OCI-LY1 (cell line): ENCODE data around the gene PIF1.

Source experiments
- H2AFZ ChIP-seq: fragments of 200-600 bp; sonication (generic), shearing (Covaris generic); 2 replicates; pipeline ENCODE4 v1.6.0; 2014; ENCODE audit warnings: antibody characterized with exemption, mild to moderate bottlenecking, low read length
- H3F3A ChIP-seq: fragments of 200-600 bp; sonication (generic), shearing (Covaris generic); 2 replicates; pipeline ENCODE4 v1.6.0; 2014; ENCODE audit warnings: mild to moderate bottlenecking, antibody characterized with exemption, low read length, moderate library complexity; ENCODE audit not compliant: insufficient read depth
- H3K27ac ChIP-seq: fragments of 200-600 bp; sonication (generic); 2 replicates; pipeline ENCODE4 v1.5.1; 2014; ENCODE audit warnings: low read length, mixed run types, mild to moderate bottlenecking, low read depth; ENCODE audit not compliant: poor library complexity, severe bottlenecking
- H3K27me3 ChIP-seq: fragments of 200-600 bp; sonication (generic); 2 replicates; pipeline ENCODE4 v1.6.0; 2014; ENCODE audit warnings: antibody characterized with exemption, mild to moderate bottlenecking, low read length, moderate library complexity; ENCODE audit not compliant: insufficient read depth
- H3K36me3 ChIP-seq: fragments of 200-600 bp; sonication (generic); 2 replicates; pipeline ENCODE4 v1.6.1; 2014; ENCODE audit warnings: mild to moderate bottlenecking, antibody characterized with exemption, low read length, moderate library complexity, mixed read lengths; ENCODE audit not compliant: insufficient read depth
- H3K4me1 ChIP-seq: fragments of 200-600 bp; sonication (generic); 2 replicates; pipeline ENCODE4 v1.5.1; 2014; ENCODE audit warnings: mild to moderate bottlenecking, low read length, moderate library complexity; ENCODE audit not compliant: insufficient read depth, severe bottlenecking
- H3K4me2 ChIP-seq: fragments of 200-600 bp; sonication (generic), shearing (Covaris generic); 2 replicates; pipeline ENCODE4 v1.6.1; 2014; ENCODE audit warnings: low read length
- H3K4me3 ChIP-seq: fragments of 200-600 bp; sonication (generic); 2 replicates; pipeline ENCODE4 v1.5.1; 2014; ENCODE audit warnings: low read length, low read depth, mild to moderate bottlenecking, mixed read lengths; ENCODE audit not compliant: poor library complexity, severe bottlenecking
- H3K79me2 ChIP-seq: fragments of 200-600 bp; shearing (Covaris generic); 2 replicates; pipeline ENCODE4 v1.6.1; 2016; ENCODE audit warnings: mixed run types, low read length, mixed read lengths; ENCODE audit not compliant: insufficient read depth
- H3K9ac ChIP-seq: fragments of 200-600 bp; sonication (generic), shearing (Covaris generic); 2 replicates; pipeline ENCODE4 v1.6.1; 2014; ENCODE audit warnings: mild to moderate bottlenecking, low read length, mixed read lengths
- H3K9me2 ChIP-seq: fragments of 200-600 bp; sonication (generic), shearing (Covaris generic); 2 replicates; pipeline ENCODE4 v1.6.1; 2014; ENCODE audit warnings: low read depth, mild to moderate bottlenecking, low read length, mixed read lengths
- H3K9me3 ChIP-seq: fragments of 200-600 bp; shearing (Covaris generic); 2 replicates; pipeline ENCODE4 v1.6.1; 2014; ENCODE audit warnings: low read length, mixed read lengths
- H4K20me1 ChIP-seq: fragments of 200-600 bp; sonication (generic), shearing (Covaris generic); 2 replicates; pipeline ENCODE4 v1.6.0; 2016; ENCODE audit warnings: mild to moderate bottlenecking, low read length; ENCODE audit not compliant: insufficient read depth
- EZH2 ChIP-seq: fragments of 200-600 bp; sonication (generic), shearing (Covaris generic); IDR thresholded peaks from 2 replicates; pipeline ENCODE4 v1.8.0; 2017; ENCODE audit warnings: borderline replicate concordance, mixed run types, mild to moderate bottlenecking, antibody characterized with exemption, low read length, moderate library complexity, mixed read lengths
- TF ChIP-seq, protein P1 (sequence below): fragments of 200-600 bp; sonication (generic), shearing (Covaris generic); IDR thresholded peaks from 2 replicates; pipeline ENCODE4 v1.5.1; 2017; ENCODE audit warnings: mild to moderate bottlenecking, antibody characterized with exemption, low read length, moderate library complexity, mixed read lengths

The PIF1 gene

DNA sequence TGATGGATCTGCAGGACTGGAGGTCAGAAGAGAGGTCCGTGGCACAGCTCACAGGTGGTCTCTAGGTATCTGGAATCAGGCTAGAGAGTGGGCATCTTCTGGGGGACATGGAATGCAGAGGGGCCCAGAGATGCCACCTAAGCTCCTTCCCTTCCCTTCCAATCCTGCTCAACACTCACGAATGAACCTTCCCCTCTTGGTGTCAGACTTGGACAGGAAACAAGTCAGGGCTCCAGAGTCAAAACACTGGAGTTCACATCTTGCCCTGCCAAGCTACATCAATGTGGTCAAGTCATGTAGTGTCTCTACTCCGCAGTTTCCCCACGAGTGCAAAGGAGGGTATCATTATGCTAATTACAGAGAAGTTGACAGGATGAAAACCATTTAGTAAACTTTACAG, 34.0 kb downstream of the PIF1 start:
- H3K4me3 ChIP-seq, result no peak overlapping the region
- no peaks in the 10 kb centered on the region for H3K36me3 ChIP-seq
- H3K9ac ChIP-seq, result no peak overlapping the region
- H3K9me2 ChIP-seq, result no peaks in the 10 kb centered on the region
- no peak overlapping the region for H3K4me2 ChIP-seq
- no peaks in the 10 kb centered on the region for H3K9me3 ChIP-seq
- no peak overlapping the region for H2AFZ ChIP-seq
- H4K20me1 ChIP-seq, result no peaks in the 10 kb centered on the region
- H3K27ac ChIP-seq, result no peak overlapping the region
- H3K4me1 ChIP-seq, result no peaks in the 10 kb centered on the region
- H3F3A ChIP-seq, result no peaks in the 10 kb centered on the region
- H3K27me3 ChIP-seq, result no peaks in the 10 kb centered on the region
- H3K79me2 ChIP-seq, result no peaks in the 10 kb centered on the region
- TF ChIP-seq EZH2, result no peak
- TF ChIP-seq, protein P1, sequence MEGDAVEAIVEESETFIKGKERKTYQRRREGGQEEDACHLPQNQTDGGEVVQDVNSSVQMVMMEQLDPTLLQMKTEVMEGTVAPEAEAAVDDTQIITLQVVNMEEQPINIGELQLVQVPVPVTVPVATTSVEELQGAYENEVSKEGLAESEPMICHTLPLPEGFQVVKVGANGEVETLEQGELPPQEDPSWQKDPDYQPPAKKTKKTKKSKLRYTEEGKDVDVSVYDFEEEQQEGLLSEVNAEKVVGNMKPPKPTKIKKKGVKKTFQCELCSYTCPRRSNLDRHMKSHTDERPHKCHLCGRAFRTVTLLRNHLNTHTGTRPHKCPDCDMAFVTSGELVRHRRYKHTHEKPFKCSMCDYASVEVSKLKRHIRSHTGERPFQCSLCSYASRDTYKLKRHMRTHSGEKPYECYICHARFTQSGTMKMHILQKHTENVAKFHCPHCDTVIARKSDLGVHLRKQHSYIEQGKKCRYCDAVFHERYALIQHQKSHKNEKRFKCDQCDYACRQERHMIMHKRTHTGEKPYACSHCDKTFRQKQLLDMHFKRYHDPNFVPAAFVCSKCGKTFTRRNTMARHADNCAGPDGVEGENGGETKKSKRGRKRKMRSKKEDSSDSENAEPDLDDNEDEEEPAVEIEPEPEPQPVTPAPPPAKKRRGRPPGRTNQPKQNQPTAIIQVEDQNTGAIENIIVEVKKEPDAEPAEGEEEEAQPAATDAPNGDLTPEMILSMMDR, result no peak

- H3K79me2 ChIP-seq, result no peaks in the 10 kb centered on the region
- H3K27ac ChIP-seq, result no peak overlapping the region
- H3K4me3 ChIP-seq, result no peak overlapping the region
- H3K9ac ChIP-seq, result no peak overlapping the region
- no peak overlapping the region for H2AFZ ChIP-seq
- H3K4me2 ChIP-seq, result no peak overlapping the region
- H4K20me1 ChIP-seq, result no peaks in the 10 kb centered on the region
- H3K27me3 ChIP-seq, result peaks cover 7% of the 10 kb centered on the region; the same call in 1 of the 2 replicates
- no peaks in the 10 kb centered on the region for H3K36me3 ChIP-seq
- no peak for TF ChIP-seq EZH2
- TF ChIP-seq, protein P1, result no peak
- no peaks in the 10 kb centered on the region for H3K4me1 ChIP-seq
- H3F3A ChIP-seq, result no peaks in the 10 kb centered on the region
- H3K9me3 ChIP-seq, result no peaks in the 10 kb centered on the region
- H3K9me2 ChIP-seq, result no peaks in the 10 kb centered on the region
These were observed 41.7 kb downstream of the PIF1 start for GRCh38 chr15:64783796-64784195.

GRCh38 chr15:64782751-64783150, 42.7 kb downstream of the PIF1 start:
- H3K4me1 ChIP-seq, result no peaks in the 10 kb centered on the region
- H3K27ac ChIP-seq, result no peak overlapping the region
- no peaks in the 10 kb centered on the region for H3F3A ChIP-seq
- no peaks in the 10 kb centered on the region for H3K36me3 ChIP-seq
- H3K79me2 ChIP-seq, result no peaks in the 10 kb centered on the region
- H3K4me3 ChIP-seq, result no peak overlapping the region
- peaks cover 11% of the 10 kb centered on the region; the same call in 1 of the 2 replicates for H3K27me3 ChIP-seq
- no peak overlapping the region for H3K4me2 ChIP-seq
- H4K20me1 ChIP-seq, result no peaks in the 10 kb centered on the region
- no peaks in the 10 kb centered on the region for H3K9me3 ChIP-seq
- H3K9ac ChIP-seq, result no peak overlapping the region
- H2AFZ ChIP-seq, result no peak overlapping the region
- no peaks in the 10 kb centered on the region for H3K9me2 ChIP-seq
- TF ChIP-seq EZH2, result no peak
- TF ChIP-seq, protein P1, result no peak
